Esophagus muscularis mucosa (tissue), 4 donors: ENCODE results near the gene TMEM94. TPM values are rescaled to one million over a fixed set of nuclear protein-coding genes. Genes with fewer than 3 reads are reported as not detected.

Experiments used
- DNase-seq: peaks from one replicate; pipeline ENCODE4 v3.0.0-alpha.2; 2017; ENCODE audit errors: extremely low spot score
- H3K27ac ChIP-seq, 4 donors: fragments of 200-600 bp; sonication (generic); replicated peaks in 1 of 4; 1 replicate in 3 of 4; 2 replicates in 1 of 4; pipeline ENCODE4 v1.5.1; 2016 to 2019; ENCODE audit warnings: mild to moderate bottlenecking in 1 of 4
- H3K27me3 ChIP-seq, 4 donors: fragments of 200-600 bp; sonication (generic); one replicate each; pipeline versions ENCODE4 v1.5.1 to v1.6.0; 2016 to 2019
- H3K36me3 ChIP-seq, 4 donors: fragments of 200-600 bp; sonication (generic); one replicate each; pipeline ENCODE4 v1.5.1; 2016 to 2019
- H3K4me1 ChIP-seq, 4 donors: fragments of 200-600 bp; sonication (generic); one replicate each; pipeline ENCODE4 v1.5.1; 2016 to 2019
- H3K4me3 ChIP-seq, 4 donors: fragments of 200-600 bp; sonication (generic); 1 replicate in 2 of 4; 2 replicates in 2 of 4; pipeline ENCODE4 v1.5.1; 2016 to 2019; ENCODE audit warnings: mild to moderate bottlenecking in 4 of 4, moderate library complexity in 1 of 4
- H3K9me3 ChIP-seq, 4 donors: fragments of 200-600 bp; sonication (generic); 1 replicate in 3 of 4; 2 replicates in 1 of 4; pipeline ENCODE4 v1.5.1; 2016 to 2019
- CTCF ChIP-seq, 3 experiments: fragments of 200-600 bp in 2 of 3; fragments of 450-650 bp in 1 of 3; sonication (generic) in 2 of 3; IDR thresholded peaks; one replicate each; pipeline ENCODE4 v1.5.1; 2017 to 2019; ENCODE audit warnings: antibody characterized with exemption in 3 of 3, mild to moderate bottlenecking in 2 of 3, moderate library complexity in 1 of 3
- EP300 ChIP-seq: sonication (generic); formaldehyde crosslinking; IDR thresholded peaks from one replicate; pipeline ENCODE4 v1.6.1; 2017; ENCODE audit warnings: antibody characterized with exemption
- POLR2A ChIP-seq: fragments of 450-650 bp; IDR thresholded peaks from one replicate; pipeline ENCODE4 v1.6.1; 2017; ENCODE audit warnings: antibody characterized with exemption, moderate library complexity, mild to moderate bottlenecking, low read depth
- POLR2AphosphoS5 ChIP-seq, 2 donors: sonication (generic); formaldehyde crosslinking; IDR thresholded peaks; one replicate each; pipeline ENCODE4 v1.6.1; 2017; ENCODE audit warnings: antibody characterized with exemption in 2 of 2
- WGBS: methylation state at CpG from one replicate; pipeline ENCODE4 v1.1.5; 2018; 5-methylcytosine and 5-hydroxymethylcytosine counted together
- intact Hi-C: fragments of 100-400 bp; cut with DNase I; formaldehyde crosslinking; loops from one replicate; pipeline ENCODE4 v1.15.1; 2023
- total RNA-seq, 4 donors: library from RNA; depleted of rRNA; stranded (reverse); fragments of >200 nt; gene quantifications; one replicate each; pipeline versions ENCODE4 v1.1.0 to v1.2.1, GENCODE V29; 2016

Gene TMEM94
- total RNA-seq, 4 donors from 2014 or later: 35.3 to 71.4 (median 46.3) TPM

GRCh38 chr17:75506134-75506533 is 49.7 kb downstream of the TMEM94 start:
- intact Hi-C loops: no loop called here
- WGBS: 90% methylated on average over 18 of the region's 21 CpGs
- peaks cover 20 to 91% (median 78%) of the 10 kb centered on the region in 4 donors for H3K36me3 ChIP-seq
- no peak for TF ChIP-seq CTCF (IDR thresholded peaks at IDR 0.05)
- TF ChIP-seq POLR2A: no peak
- no peaks in the 10 kb centered on the region for H3K27me3 ChIP-seq
- H3K4me3 ChIP-seq: no peak overlapping the region
- no peaks in the 10 kb centered on the region for H3K9me3 ChIP-seq
- peaks cover 33 to 75% (median 67%) of the 10 kb centered on the region in 4 donors for H3K4me1 ChIP-seq
- no peak overlapping the region for H3K27ac ChIP-seq
- DNase-seq: no peak

GRCh38 chr17:75506888-75507287 is 50.5 kb downstream of the TMEM94 start:
- Histone ChIP-seq H3K9me3 (no peaks in the 10 kb centered on the region), H3K4me3 (no peak overlapping the region)
- WGBS: 86% methylated on average over 15 of the region's 20 CpGs

GRCh38 chr17:75507733-75508719 is 51.6 kb downstream of the TMEM94 start:
- no peak for DNase-seq
- TF ChIP-seq POLR2AphosphoS5 (IDR thresholded peaks at IDR 0.05) (peak in 1 of 2 donors; percentile 33), EP300 (no peak)
- Histone ChIP-seq H3K27me3 (no peaks in the 10 kb centered on the region), H3K36me3 (peaks cover 20 to 87% (median 65%) of the 10 kb centered on the region in 4 donors), H3K27ac (peak overlapping the region; percentile 93 to 96 (median 94)), H3K4me1 (peaks cover 44 to 76% (median 72%) of the 10 kb centered on the region in 4 donors), H3K9me3 (no peaks in the 10 kb centered on the region), H3K4me3 (peak overlapping the region in 3 of 4 donors; percentile 3 to 21 (median 14))
- intact Hi-C loops: no loop called here
- 65% methylated on average over 17 of the region's 27 CpGs for WGBS

More at GRCh38 chr17:75506888-75507287, 50.5 kb downstream of the TMEM94 start:
- Histone ChIP-seq H3K4me1 (peaks cover 33 to 75% (median 67%) of the 10 kb centered on the region in 4 donors), H3K27me3 (no peaks in the 10 kb centered on the region), H3K27ac (peak overlapping the region in 1 of 4 donors; percentile 7), H3K36me3 (peaks cover 20 to 92% (median 72%) of the 10 kb centered on the region in 4 donors)
- intact Hi-C loops: no loop called here
- no peak for DNase-seq
- TF ChIP-seq POLR2AphosphoS5 (IDR thresholded peaks at IDR 0.05) (no peak), EP300 (no peak), CTCF (IDR thresholded peaks at IDR 0.05) (no peak), POLR2A (no peak)

- H3K4me3 ChIP-seq: peak overlapping the region; percentile 3 to 27 (median 14)
- no peak for DNase-seq
- no peaks in the 10 kb centered on the region for H3K27me3 ChIP-seq
- intact Hi-C loops: no loop called here
- no peak for TF ChIP-seq EP300
- TF ChIP-seq POLR2A: no peak
- no peak for TF ChIP-seq CTCF (IDR thresholded peaks at IDR 0.05)
- no peak for TF ChIP-seq POLR2AphosphoS5 (IDR thresholded peaks at IDR 0.05)
- peaks cover 20 to 77% (median 59%) of the 10 kb centered on the region in 4 donors for H3K36me3 ChIP-seq
- WGBS: 42% methylated on average over 4 of the region's 5 CpGs
- H3K9me3 ChIP-seq: no peaks in the 10 kb centered on the region
- peaks cover 52 to 84% (median 80%) of the 10 kb centered on the region in 4 donors for H3K4me1 ChIP-seq
- peak overlapping the region; percentile 93 to 96 (median 94) for H3K27ac ChIP-seq
Measured at GRCh38 chr17:75508931-75509361, 52.5 kb downstream of the TMEM94 start.
